Activated naive CD8-positive, alpha-beta T cell treated with anti-CD3 and anti-CD28 coated beads, Interleukin-2, amount 10 ng/mL, durations not matched to agents 7 days and 5 days (primary cell): ENCODE measurements around the gene RIBC1. TPM values are rescaled to one million over a fixed set of nuclear protein-coding genes. Genes with fewer than 3 reads are reported as not detected.

Experiments used
- microRNA-seq: library from miRNA; unstranded; fragments of <30 nt; microRNA quantifications from one replicate; pipeline ENCODE4 v1.2.0, GENCODE V29; 2022
- total RNA-seq, 2 experiments: library from RNA; stranded (reverse); gene quantifications; one replicate each; pipeline ENCODE4 v1.2.3, GENCODE V29; 2021

The RIBC1 gene
- total RNA-seq, 2 experiments from 2014 or later: 1.2 to 1.4 TPM

Small RNAs within 50 kb of the gene (microRNA-seq; reads per million reads assigned to microRNA genes)
- not detected for gene MIR6857

Other genes with a start within 250 kb of the RIBC1 start
- 100 to 1,000 TPM in 1 of 2 experiments, 10 to 100 TPM in 1; 97.8 to 108 TPM for gene KDM5C, start 197.7 kb upstream of the RIBC1 start, total RNA-seq
- under 1 TPM; 0.82 to 0.83 TPM for gene IQSEC2, start 141.3 kb upstream of the RIBC1 start, total RNA-seq
- 100 to 1,000 TPM; 117 TPM for gene SMC1A, start 219 bp upstream of the RIBC1 start, total RNA-seq
- 10 to 100 TPM; 64.3 to 68.2 TPM for gene HSD17B10, start 11.5 kb downstream of the RIBC1 start, total RNA-seq